Keratinocyte (primary cell): Measurements from ENCODE around the gene XYLT2. TPM values are rescaled to one million over a fixed set of nuclear protein-coding genes. Genes with fewer than 3 reads are reported as not detected.

ENCODE experiments used
- DNase-seq: peaks from one replicate; pipeline ENCODE4 v3.0.0-alpha.2; 2011; ENCODE audit warnings: low read depth, missing footprints, low spot score
- FAIRE-seq: peaks from 2 replicates; lab custom pipeline; 2011; peaks lifted over from hg19 to GRCh38; lab: Jason Lieb, UNC
- H2AFZ ChIP-seq: 2 replicates; pipeline ENCODE4 v1.6.0; 2012; ENCODE audit warnings: low read length, control low read depth, inconsistent platforms; ENCODE audit not compliant: control insufficient read depth
- H3K27ac ChIP-seq: 2 replicates; pipeline ENCODE4 v1.5.1; 2011; ENCODE audit warnings: low read length; ENCODE audit not compliant: control insufficient read depth, insufficient read depth
- H3K27me3 ChIP-seq: 3 replicates; pipeline ENCODE4 v1.6.0; 2011; ENCODE audit warnings: low read length; ENCODE audit not compliant: control insufficient read depth, insufficient read depth; ENCODE audit errors: extremely low read depth
- H3K36me3 ChIP-seq, 2 experiments: 2 replicates in 1 of 2; 3 replicates in 1 of 2; pipeline ENCODE4 v1.5.1; 2011; ENCODE audit warnings: low read length in 2 of 2, mild to moderate bottlenecking in 1 of 2; ENCODE audit not compliant: control insufficient read depth in 2 of 2, insufficient read depth in 2 of 2; ENCODE audit errors: extremely low read depth in 1 of 2
- H3K4me1 ChIP-seq: 3 replicates; pipeline ENCODE4 v1.5.1; 2011; ENCODE audit warnings: low read length; ENCODE audit not compliant: control insufficient read depth, insufficient read depth; ENCODE audit errors: extremely low read depth
- H3K4me2 ChIP-seq: 3 replicates; pipeline ENCODE4 v1.6.0; 2011; ENCODE audit warnings: low read depth, low read length; ENCODE audit not compliant: control insufficient read depth, insufficient read depth; ENCODE audit errors: extremely low read depth
- H3K4me3 ChIP-seq, 3 experiments: fragments of 200-600 bp in 1 of 3; sonication (generic) in 1 of 3; 2 replicates in 2 of 3; 3 replicates in 1 of 3; pipeline ENCODE4 v1.5.1; 2011 to 2016; ENCODE audit warnings: low read length in 3 of 3, mild to moderate bottlenecking in 3 of 3, control low read depth in 2 of 3, inconsistent platforms in 1 of 3, low read depth in 1 of 3, mixed read lengths in 1 of 3, mixed run types in 1 of 3, moderate library complexity in 1 of 3; ENCODE audit not compliant: control insufficient read depth in 2 of 3, insufficient read depth in 2 of 3; ENCODE audit errors: extremely low read depth in 1 of 3
- H3K79me2 ChIP-seq: 2 replicates; pipeline ENCODE4 v1.6.0; 2012; ENCODE audit warnings: low read length; ENCODE audit not compliant: control insufficient read depth, insufficient read depth
- H3K9ac ChIP-seq: 3 replicates; pipeline ENCODE4 v1.6.0; 2011; ENCODE audit warnings: low read length; ENCODE audit not compliant: control insufficient read depth, insufficient read depth; ENCODE audit errors: extremely low read depth
- H3K9me1 ChIP-seq: 3 replicates; pipeline ENCODE4 v1.6.0; 2011; ENCODE audit warnings: low read length; ENCODE audit not compliant: control insufficient read depth, insufficient read depth; ENCODE audit errors: extremely low read depth
- H3K9me3 ChIP-seq: 2 replicates; pipeline ENCODE4 v1.5.1; 2012; ENCODE audit warnings: low read depth, low read length; ENCODE audit not compliant: control insufficient read depth
- H4K20me1 ChIP-seq: 3 replicates; pipeline ENCODE4 v1.6.0; 2011; ENCODE audit warnings: low read length; ENCODE audit not compliant: control insufficient read depth, insufficient read depth; ENCODE audit errors: extremely low read depth
- CTCF ChIP-seq, 3 experiments: IDR thresholded peaks in 1 of 3; conservative IDR thresholded peaks in 1 of 3; optimal IDR thresholded peaks in 1 of 3; 2 replicates in 2 of 3; 3 replicates in 1 of 3; pipeline versions ENCODE3 to v1.5.1; 2011; ENCODE audit warnings: low read length in 3 of 3, mild to moderate bottlenecking in 3 of 3, moderate library complexity in 2 of 3, control low read depth in 1 of 3, inconsistent platforms in 1 of 3; ENCODE audit not compliant: insufficient read depth in 2 of 3; ENCODE audit errors: extremely low read depth in 1 of 3
- EZH2 ChIP-seq: IDR thresholded peaks from one replicate; pipeline ENCODE4 v1.6.1; 2012; ENCODE audit warnings: inconsistent platforms, mild to moderate bottlenecking, low read length, moderate library complexity
- dilution Hi-C: fragments of 300-500 bp; cut with MboI; formaldehyde crosslinking; loops from one replicate; pipeline ENCODE4 v1.7.0; 2020; ENCODE audit warnings: low sequenced_read_pairs; ENCODE audit not compliant: extremely low pct_ligation_motif_present
- polyA plus RNA-seq, 5 experiments: library from polyadenylated mRNA; depleted of rRNA in 3 of 5; stranded (reverse) in 3 of 5; stranded (forward) in 1 of 5; unstranded in 1 of 5; fragments of >200 nt; gene quantifications; 1 replicate in 1 of 5; 2 replicates in 3 of 5; 3 replicates in 1 of 5; pipeline versions ENCODE4 v1.2.1 to v1.2.3, GENCODE V29; 2011 to 2012; ENCODE audit warnings: missing spikeins in 2 of 5, low read depth in 1 of 5, low replicate concordance in 1 of 5

Gene XYLT2
- polyA plus RNA-seq, 1 donor (not counting 4 experiments of a cell fraction or from before 2014, with no cell fraction given): 15.3 TPM

- no peaks in the 10 kb centered on the region for H3K27me3 ChIP-seq
- no peak overlapping the region for H3K27ac ChIP-seq
- peaks cover 86% of the 10 kb centered on the region for H3K79me2 ChIP-seq
- no peak overlapping the region for H3K4me3 ChIP-seq
- no peak for DNase-seq
- dilution Hi-C loops: no loop called here
- H2AFZ ChIP-seq: no peak overlapping the region
- no peaks in the 10 kb centered on the region for H3K9me3 ChIP-seq
- no peaks in the 10 kb centered on the region for H3K9me1 ChIP-seq
- peaks cover 45 to 70% of the 10 kb centered on the region in 2 experiments for H3K36me3 ChIP-seq
- H4K20me1 ChIP-seq: peaks cover 11% of the 10 kb centered on the region
- FAIRE-seq: no peak
- H3K4me2 ChIP-seq: no peak overlapping the region
- H3K9ac ChIP-seq: no peak overlapping the region
- peaks cover 14% of the 10 kb centered on the region for H3K4me1 ChIP-seq
- TF ChIP-seq EZH2: no peak
- TF ChIP-seq CTCF (optimal IDR thresholded peaks at IDR 0.05 in 1 of 3, IDR thresholded peaks at IDR 0.05 in 1 of 3, conservative IDR thresholded peaks at IDR 0.05 in 1 of 3; ENCODE audit: extremely low read depth in 1 of 3, insufficient read depth in 2 of 3, low read length in 3 of 3): no peak
Observed at GRCh38 chr17:50392621-50393020, 46.7 kb downstream of the XYLT2 start.

- H3K27me3 ChIP-seq: no peaks in the 10 kb centered on the region
- TF ChIP-seq CTCF (optimal IDR thresholded peaks at IDR 0.05 in 1 of 3, IDR thresholded peaks at IDR 0.05 in 1 of 3, conservative IDR thresholded peaks at IDR 0.05 in 1 of 3; ENCODE audit: extremely low read depth in 1 of 3, insufficient read depth in 2 of 3, low read length in 3 of 3) (no peak), EZH2 (no peak)
- H3K4me3 ChIP-seq: no peak overlapping the region
- no peaks in the 10 kb centered on the region for H3K9me1 ChIP-seq
- no peak overlapping the region for H2AFZ ChIP-seq
- peaks cover 17% of the 10 kb centered on the region for H3K4me1 ChIP-seq
- no peak overlapping the region for H3K4me2 ChIP-seq
- DNase-seq: no peak
- H3K27ac ChIP-seq: no peak overlapping the region
- peaks cover 77% of the 10 kb centered on the region for H3K79me2 ChIP-seq
- dilution Hi-C loops: no loop called here
- peaks cover 35 to 60% of the 10 kb centered on the region in 2 experiments for H3K36me3 ChIP-seq
- H3K9me3 ChIP-seq: no peaks in the 10 kb centered on the region
- FAIRE-seq: no peak
- H3K9ac ChIP-seq: no peak overlapping the region
- H4K20me1 ChIP-seq: peaks cover 9% of the 10 kb centered on the region
Observed at GRCh38 chr17:50393700-50394099, 47.8 kb downstream of the XYLT2 start.
